C4-2B (cell line): ENCODE measurements around the gene IVL.

ENCODE experiments used
- H3K27ac ChIP-seq: fragments of 450-650 bp; 2 replicates; pipeline ENCODE4 v1.5.1; 2017
- CTCF ChIP-seq: fragments of 450-650 bp; conservative IDR thresholded peaks from 2 replicates; pipeline ENCODE4 v1.5.1; 2017; ENCODE audit warnings: mild to moderate bottlenecking
- ZFX ChIP-seq: fragments of 450-650 bp; IDR thresholded peaks from 2 replicates; pipeline ENCODE4 v1.6.1; 2017

The IVL gene

GRCh38 chr1:152928671-152929070 lies 20.3 kb downstream of the IVL start:
- TF ChIP-seq ZFX, result no peak
- TF ChIP-seq CTCF, result no peak
- no peak overlapping the region for H3K27ac ChIP-seq

- TF ChIP-seq ZFX (no peak), CTCF (no peak)
- no peak overlapping the region for H3K27ac ChIP-seq
Observed at GRCh38 chr1:152932170-152932811, 23.9 kb downstream of the IVL start.

- TF ChIP-seq ZFX (no peak), CTCF (no peak)
- H3K27ac ChIP-seq, result no peak overlapping the region
Observed at GRCh38 chr1:152933196-152933595, 24.9 kb downstream of the IVL start.

- TF ChIP-seq CTCF (no peak), ZFX (no peak)
- H3K27ac ChIP-seq, result no peak overlapping the region
Observed at GRCh38 chr1:152940614-152941013, 32.3 kb downstream of the IVL start.

- no peak overlapping the region for H3K27ac ChIP-seq
- TF ChIP-seq CTCF (no peak; the same call in 1 of the 2 replicates), ZFX (no peak)
Observed at GRCh38 chr1:152941037-152941711, 32.8 kb downstream of the IVL start.

- TF ChIP-seq ZFX (no peak), CTCF (no peak)
- no peak overlapping the region for H3K27ac ChIP-seq
Observed at GRCh38 chr1:152942161-152942560, 33.8 kb downstream of the IVL start.

- TF ChIP-seq CTCF, result no peak
- TF ChIP-seq ZFX, result no peak
- no peak overlapping the region for H3K27ac ChIP-seq
Observed at GRCh38 chr1:152946248-152946647, 37.9 kb downstream of the IVL start.
